Prostate gland (tissue), 2 donors: Measurements from ENCODE around the gene SLC12A5. TPM values are rescaled to one million over a fixed set of nuclear protein-coding genes. Genes with fewer than 3 reads are reported as not detected.

Experiments
- total RNA-seq, 2 donors: library from RNA; depleted of rRNA; stranded (reverse); fragments of >200 nt; gene quantifications; one replicate each; pipeline ENCODE4 v1.1.0, GENCODE V29; 2016

Gene SLC12A5
- total RNA-seq, 2 donors from 2014 or later = 3.6 TPM; not detected in 1

Other genes starting within 250 kb of the SLC12A5 start
- 1 to 10 TPM in 1 of 2 donors, not detected in 1; 5.2 TPM for gene WFDC3, start 237.3 kb upstream of the SLC12A5 start, total RNA-seq
- 10 to 100 TPM; 21.8 to 35.5 TPM for gene DNTTIP1, start 237.3 kb upstream of the SLC12A5 start, total RNA-seq
- gene UBE2C, start 216.6 kb upstream of the SLC12A5 start, total RNA-seq = 10 to 100 TPM in 1 of 2 donors, 1 to 10 TPM in 1; 2.2 to 10.9 TPM
- 1 to 10 TPM; 2.1 to 3.0 TPM for gene TNNC2, start 201.9 kb upstream of the SLC12A5 start, total RNA-seq
- 10 to 100 TPM; 60.4 to 68.4 TPM for gene SNX21, start 195.4 kb upstream of the SLC12A5 start, total RNA-seq
- 10 to 100 TPM; 57.4 to 68.1 TPM for gene ACOT8, start 171.8 kb upstream of the SLC12A5 start, total RNA-seq
- 10 to 100 TPM in 1 of 2 donors, 1 to 10 TPM in 1; 4.3 to 11.9 TPM for gene ZSWIM3, start 171.6 kb upstream of the SLC12A5 start, total RNA-seq
- gene ZSWIM1, start 148.0 kb upstream of the SLC12A5 start, total RNA-seq = 10 to 100 TPM; 13.8 to 17.8 TPM
- 1 to 10 TPM; 2.0 to 7.4 TPM for gene SPATA25, start 141.6 kb upstream of the SLC12A5 start, total RNA-seq
- gene NEURL2, start 138.0 kb upstream of the SLC12A5 start, total RNA-seq = 10 to 100 TPM in 1 of 2 donors, 1 to 10 TPM in 1; 9.8 to 11.3 TPM
- 100 to 1,000 TPM in 1 of 2 donors, 10 to 100 TPM in 1; 37.9 to 215 TPM for gene CTSA, start 137.9 kb upstream of the SLC12A5 start, total RNA-seq
- gene PLTP, start 117.1 kb upstream of the SLC12A5 start, total RNA-seq = 100 to 1,000 TPM in 1 of 2 donors, 10 to 100 TPM in 1; 29.4 to 101 TPM
- gene PCIF1, start 94.5 kb upstream of the SLC12A5 start, total RNA-seq = 10 to 100 TPM; 39.8 to 54.9 TPM
- gene ZNF335, start 57.0 kb upstream of the SLC12A5 start, total RNA-seq = 10 to 100 TPM; 21.4 to 43.4 TPM
- gene MMP9, start 20.3 kb upstream of the SLC12A5 start, total RNA-seq = 1 to 10 TPM in 1 of 2 donors, under 1 TPM in 1; 0.59 to 1.4 TPM
- gene NCOA5, start 60.7 kb downstream of the SLC12A5 start, total RNA-seq = 10 to 100 TPM; 41.0 to 50.6 TPM
- gene CD40, start 89.1 kb downstream of the SLC12A5 start, total RNA-seq = 10 to 100 TPM; 16.9 to 27.1 TPM